Natural killer cell (primary cell): Measurements from ENCODE around the gene KIRREL3. TPM values are rescaled to one million over a fixed set of nuclear protein-coding genes. Genes with fewer than 3 reads are reported as not detected.

Experiments
- ATAC-seq, 3 donors: fragments of 150-1000 bp in 2 of 3; fragments of 200-7000 bp in 1 of 3; cut with Tn5 transposase; 1 replicate in 1 of 3; 2 replicates in 2 of 3; pipeline ENCODE4 v1.10.0; 2021; ENCODE audit warnings: mild to moderate bottlenecking in 2 of 3, moderate library complexity in 2 of 3
- DNase-seq, 2 donors: peaks; one replicate each; pipeline versions ENCODE4 v3.0.0 to v3.0.0-alpha.2; 2013 to 2021; ENCODE audit warnings: mixed read lengths in 1 of 2
- H3K27ac ChIP-seq: one replicate; pipeline ENCODE4 v1.5.1; 2013; ENCODE audit warnings: mild to moderate bottlenecking, low read length
- H3K27me3 ChIP-seq: one replicate; pipeline ENCODE4 v1.6.1; 2013; ENCODE audit warnings: low read length; ENCODE audit not compliant: control insufficient read depth, insufficient read depth
- H3K36me3 ChIP-seq: one replicate; pipeline ENCODE4 v1.6.1; 2013; ENCODE audit warnings: low read length; ENCODE audit not compliant: control insufficient read depth, insufficient read depth
- H3K4me1 ChIP-seq: one replicate; pipeline ENCODE4 v1.6.1; 2013; ENCODE audit warnings: low read length; ENCODE audit not compliant: control insufficient read depth, insufficient read depth
- H3K4me3 ChIP-seq: one replicate; pipeline ENCODE4 v1.5.1; 2013; ENCODE audit warnings: low read length
- H3K9me3 ChIP-seq: one replicate; pipeline ENCODE4 v1.6.1; 2013; ENCODE audit warnings: low read length; ENCODE audit not compliant: control insufficient read depth, insufficient read depth
- H3K27ac Mint-ChIP-seq, 2 donors: one replicate each; pipeline ENCODE4 v1.8.0; 2022; ENCODE audit warnings: mild to moderate bottlenecking in 2 of 2, mixed read lengths in 2 of 2, moderate library complexity in 1 of 2
- H3K27me3 Mint-ChIP-seq, 2 donors: one replicate each; pipeline ENCODE4 v1.8.0; 2022; ENCODE audit warnings: low read depth in 2 of 2, mixed read lengths in 2 of 2
- H3K36me3 Mint-ChIP-seq: one replicate; pipeline ENCODE4 v1.8.0; 2022; ENCODE audit warnings: mixed read lengths
- H3K4me1 Mint-ChIP-seq, 2 donors: one replicate each; pipeline ENCODE4 v1.8.0; 2022; ENCODE audit warnings: mixed read lengths in 2 of 2
- H3K4me3 Mint-ChIP-seq: one replicate; pipeline ENCODE4 v1.8.0; 2022; ENCODE audit warnings: mild to moderate bottlenecking, moderate library complexity, mixed read lengths
- H3K9me3 Mint-ChIP-seq, 2 donors: one replicate each; pipeline ENCODE4 v1.8.0; 2022; ENCODE audit warnings: mixed read lengths in 2 of 2
- whole genome bisulfite sequencing: methylation state at CpG from one replicate; pipeline ENCODE4 v1.1.7; 2013; ENCODE audit warnings: missing lambda C conversion rate; ENCODE audit not compliant: insufficient coverage; 5-methylcytosine and 5-hydroxymethylcytosine counted together
- intact Hi-C: fragments of 100-400 bp; cut with micrococcal nuclease; formaldehyde crosslinking; loops from one replicate; pipeline ENCODE4 v1.14.2; 2022
- total RNA-seq, 4 donors: library from RNA; stranded (reverse); fragments of 120-200 nt in 1 of 4; gene quantifications; one replicate each; pipeline versions ENCODE4 v1.2.3 to v1.2.4, GENCODE V29; 2013 to 2022
- TF ChIP-seq, protein P1 (sequence below): fragments of 200-600 bp; IDR thresholded peaks from one replicate; pipeline ENCODE4 v1.8.0; 2022; ENCODE audit warnings: antibody characterized with exemption

The KIRREL3 gene
- total RNA-seq, 3 donors from 2014 or later (not counting 1 experiment from before 2014, with no cell fraction given): not detected

DNA sequence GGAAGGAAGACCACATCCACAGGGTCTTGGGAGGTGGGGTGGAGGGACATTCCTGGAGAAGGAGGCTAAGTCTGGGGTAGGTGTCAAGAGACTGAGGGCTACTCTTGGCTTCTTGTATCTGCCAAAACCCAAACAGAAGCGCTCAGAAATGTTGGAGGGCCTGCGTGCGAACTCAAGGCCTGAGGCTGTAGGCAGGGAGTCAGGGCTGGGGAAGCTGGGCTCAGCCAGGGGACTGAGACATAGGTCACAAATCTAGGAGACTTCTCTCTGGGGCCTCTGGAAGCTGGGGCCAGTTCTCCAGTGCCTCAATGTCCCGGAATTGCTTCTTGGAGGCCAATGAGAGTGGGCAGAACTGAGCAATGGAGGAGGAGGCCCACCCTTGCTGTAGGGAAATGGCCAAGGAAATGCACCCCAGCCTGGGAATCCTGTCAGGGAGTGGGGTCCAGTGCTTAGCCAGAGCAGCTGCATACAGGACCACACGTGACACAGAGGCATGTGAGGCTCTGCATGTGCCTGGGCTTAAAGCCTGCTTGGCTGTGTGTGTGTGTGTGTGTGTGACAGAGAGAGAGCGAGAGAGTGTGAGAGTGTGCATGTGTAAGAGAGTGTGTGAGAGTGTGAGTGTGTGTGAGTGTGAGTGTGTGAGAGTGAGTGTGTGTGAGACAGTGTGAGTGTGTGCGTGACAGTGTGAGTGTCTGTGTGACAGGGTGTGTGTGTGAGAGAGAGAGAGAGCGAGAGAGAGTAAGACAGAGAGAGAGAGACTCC, 503.8 kb downstream of the KIRREL3 start:
- no peak overlapping the region for H3K27ac ChIP-seq
- Mint-ChIP-seq H3K36me3 (no peaks in the 10 kb centered on the region), H3K9me3 (no peaks in the 10 kb centered on the region), H3K27ac (no peak overlapping the region), H3K4me1 (no peaks in the 10 kb centered on the region), H3K27me3 (peaks cover 8 to 17% of the 10 kb centered on the region in 2 donors), H3K4me3 (no peak overlapping the region)
- H3K27me3 ChIP-seq: no peaks in the 10 kb centered on the region
- ATAC-seq: no peak
- intact Hi-C loops: no loop called here
- no peak overlapping the region for H3K4me3 ChIP-seq
- DNase-seq: no peak
- no peaks in the 10 kb centered on the region for H3K4me1 ChIP-seq
- TF ChIP-seq, protein P1, sequence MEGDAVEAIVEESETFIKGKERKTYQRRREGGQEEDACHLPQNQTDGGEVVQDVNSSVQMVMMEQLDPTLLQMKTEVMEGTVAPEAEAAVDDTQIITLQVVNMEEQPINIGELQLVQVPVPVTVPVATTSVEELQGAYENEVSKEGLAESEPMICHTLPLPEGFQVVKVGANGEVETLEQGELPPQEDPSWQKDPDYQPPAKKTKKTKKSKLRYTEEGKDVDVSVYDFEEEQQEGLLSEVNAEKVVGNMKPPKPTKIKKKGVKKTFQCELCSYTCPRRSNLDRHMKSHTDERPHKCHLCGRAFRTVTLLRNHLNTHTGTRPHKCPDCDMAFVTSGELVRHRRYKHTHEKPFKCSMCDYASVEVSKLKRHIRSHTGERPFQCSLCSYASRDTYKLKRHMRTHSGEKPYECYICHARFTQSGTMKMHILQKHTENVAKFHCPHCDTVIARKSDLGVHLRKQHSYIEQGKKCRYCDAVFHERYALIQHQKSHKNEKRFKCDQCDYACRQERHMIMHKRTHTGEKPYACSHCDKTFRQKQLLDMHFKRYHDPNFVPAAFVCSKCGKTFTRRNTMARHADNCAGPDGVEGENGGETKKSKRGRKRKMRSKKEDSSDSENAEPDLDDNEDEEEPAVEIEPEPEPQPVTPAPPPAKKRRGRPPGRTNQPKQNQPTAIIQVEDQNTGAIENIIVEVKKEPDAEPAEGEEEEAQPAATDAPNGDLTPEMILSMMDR: no peak
- H3K36me3 ChIP-seq: no peaks in the 10 kb centered on the region
- WGBS: 89% methylated on average over 8 of the region's 8 CpGs
- no peaks in the 10 kb centered on the region for H3K9me3 ChIP-seq

GRCh38 chr11:126495281-126496220, 505.0 kb downstream of the KIRREL3 start:
- H3K36me3 ChIP-seq: no peaks in the 10 kb centered on the region
- TF ChIP-seq, protein P1: no peak
- Mint-ChIP-seq H3K36me3 (no peaks in the 10 kb centered on the region), H3K27ac (no peak overlapping the region), H3K4me1 (no peaks in the 10 kb centered on the region), H3K4me3 (no peak overlapping the region), H3K9me3 (no peaks in the 10 kb centered on the region), H3K27me3 (peaks cover 8 to 15% of the 10 kb centered on the region in 2 donors)
- no peak for ATAC-seq
- H3K4me1 ChIP-seq: no peaks in the 10 kb centered on the region
- 83% methylated on average over 12 of the region's 13 CpGs for WGBS
- H3K9me3 ChIP-seq: no peaks in the 10 kb centered on the region
- H3K27ac ChIP-seq: no peak overlapping the region
- no peak for DNase-seq
- no peaks in the 10 kb centered on the region for H3K27me3 ChIP-seq
- no peak overlapping the region for H3K4me3 ChIP-seq
- intact Hi-C loops: no loop called here

DNA sequence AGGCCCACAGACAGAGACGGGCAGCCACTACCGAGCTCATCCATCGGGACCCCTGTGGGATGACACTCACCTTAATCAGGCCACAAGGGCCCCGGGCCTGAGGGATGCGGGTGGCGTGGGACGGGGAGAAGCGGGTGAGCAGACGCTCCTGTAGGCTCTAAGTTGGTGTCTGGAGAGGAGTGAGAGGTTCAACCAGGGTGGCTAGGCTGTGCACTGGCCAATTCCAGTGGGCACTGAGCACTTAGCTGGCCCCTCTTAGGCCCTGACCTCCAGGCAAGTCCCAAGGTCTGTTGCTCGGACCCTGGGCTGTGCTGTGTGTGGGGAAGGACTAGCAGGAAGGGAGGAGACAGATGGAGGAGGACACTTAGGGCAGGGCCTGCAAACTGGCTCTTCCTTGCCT, 505.7 kb downstream of the KIRREL3 start:
- 85% methylated on average over 10 of the region's 10 CpGs for WGBS
- no peaks in the 10 kb centered on the region for H3K4me1 ChIP-seq
- H3K36me3 ChIP-seq: no peaks in the 10 kb centered on the region
- H3K27me3 ChIP-seq: no peaks in the 10 kb centered on the region
- H3K9me3 ChIP-seq: no peaks in the 10 kb centered on the region
- H3K4me1 Mint-ChIP-seq: no peaks in the 10 kb centered on the region
- DNase-seq: no peak
- no peaks in the 10 kb centered on the region for H3K9me3 Mint-ChIP-seq
- H3K27ac ChIP-seq: no peak overlapping the region
- intact Hi-C loops: no loop called here
- no peak overlapping the region for H3K4me3 Mint-ChIP-seq
- no peak overlapping the region for H3K4me3 ChIP-seq
- TF ChIP-seq, protein P1: no peak
- H3K27ac Mint-ChIP-seq: no peak overlapping the region
- ATAC-seq: no peak
- H3K36me3 Mint-ChIP-seq: no peaks in the 10 kb centered on the region
- H3K27me3 Mint-ChIP-seq: peaks cover 8 to 14% of the 10 kb centered on the region in 2 donors
